Measurements from ENCODE around the gene DLEC1.
A peak's percentile ranks its signal among the peaks of the same experiment; 100 is the strongest.

The DLEC1 gene

DNA sequence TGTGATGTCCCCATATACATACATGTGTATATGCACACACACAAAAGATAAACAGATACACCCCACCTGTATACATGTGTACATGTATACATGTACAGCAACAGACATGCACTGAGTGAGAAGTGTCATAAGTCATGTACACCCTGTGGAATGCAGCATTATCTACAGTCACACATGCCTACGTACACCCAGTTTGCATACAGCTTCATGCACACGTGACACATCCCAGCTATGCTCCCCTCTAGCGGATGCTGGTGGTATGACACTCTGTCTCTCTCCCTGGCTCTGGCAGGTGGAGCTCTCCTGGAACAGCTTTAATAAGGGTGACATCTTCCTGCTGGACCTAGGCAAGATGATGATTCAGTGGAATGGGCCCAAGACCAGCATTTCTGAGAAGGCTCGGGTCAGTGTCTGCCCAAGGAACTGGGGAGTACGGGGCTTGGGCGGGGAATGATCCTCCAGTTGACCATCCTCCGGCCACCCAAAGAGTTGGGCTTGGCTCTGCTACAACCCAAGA lies 42.2 kb upstream of the DLEC1 start:
- Histone ChIP-seq H3K9me3 (ENCODE audit: insufficient read depth, low read depth, low read length) (no peaks in the 10 kb centered on the region), H3F3A (ENCODE audit: low read depth) (no peaks in the 10 kb centered on the region), H2AFZ (ENCODE audit: low read length) (no peak overlapping the region), H3K4me2 (ENCODE audit: low read depth, low read length, poor library complexity, severe bottlenecking) (no peak overlapping the region), H4K20me1 (ENCODE audit: insufficient read depth, low read length, poor library complexity, severe bottlenecking) (no peaks in the 10 kb centered on the region), H3K4me3 (ENCODE audit: low read length, poor library complexity, severe bottlenecking) (no peak overlapping the region), H3K9me2 (replicated peaks; ENCODE audit: low read depth, low read length) (no peaks in the 10 kb centered on the region), H3K27me3 (ENCODE audit: insufficient read depth, low read length, poor library complexity, severe bottlenecking) (no peaks in the 10 kb centered on the region), H3K4me1 (ENCODE audit: insufficient read depth, low read length, poor library complexity, severe bottlenecking) (peaks cover 21% of the 10 kb centered on the region), H3K9ac (ENCODE audit: low read depth, low read length, poor library complexity, severe bottlenecking) (no peak overlapping the region), H3K36me3 (ENCODE audit: insufficient read depth, low read length) (peaks cover 11% of the 10 kb centered on the region; the same call in 1 of the 2 replicates), H3K79me2 (ENCODE audit: insufficient read depth, low read length) (peaks cover 17% of the 10 kb centered on the region)
- TF ChIP-seq CTCF (conservative IDR thresholded peaks at IDR 0.05; ENCODE audit: low read length) (peak; percentile 88), EZH2phosphoT487 (IDR thresholded peaks at IDR 0.05; ENCODE audit: borderline replicate concordance) (no peak)

GRCh38 chr3:37997342-37997741 lies 41.7 kb upstream of the DLEC1 start:
- no peaks in the 10 kb centered on the region for H4K20me1 ChIP-seq (ENCODE audit: insufficient read depth, low read length, poor library complexity, severe bottlenecking)
- no peak overlapping the region for H3K4me3 ChIP-seq (ENCODE audit: low read length, poor library complexity, severe bottlenecking)
- H3K79me2 ChIP-seq (ENCODE audit: insufficient read depth, low read length), result peaks cover 17% of the 10 kb centered on the region
- H3K4me2 ChIP-seq (ENCODE audit: low read depth, low read length, poor library complexity, severe bottlenecking), result no peak overlapping the region
- TF ChIP-seq CTCF (conservative IDR thresholded peaks at IDR 0.05; ENCODE audit: low read length) (no peak), EZH2phosphoT487 (IDR thresholded peaks at IDR 0.05; ENCODE audit: borderline replicate concordance) (no peak)
- no peaks in the 10 kb centered on the region for H3K9me3 ChIP-seq (ENCODE audit: insufficient read depth, low read depth, low read length)
- no peaks in the 10 kb centered on the region for H3F3A ChIP-seq (ENCODE audit: low read depth)
- H3K9me2 ChIP-seq (replicated peaks; ENCODE audit: low read depth, low read length), result no peaks in the 10 kb centered on the region
- H3K36me3 ChIP-seq (ENCODE audit: insufficient read depth, low read length), result peaks cover 15% of the 10 kb centered on the region; the same call in 1 of the 2 replicates
- no peak overlapping the region for H2AFZ ChIP-seq (ENCODE audit: low read length)
- no peaks in the 10 kb centered on the region for H3K27me3 ChIP-seq (ENCODE audit: insufficient read depth, low read length, poor library complexity, severe bottlenecking)
- no peak overlapping the region for H3K9ac ChIP-seq (ENCODE audit: low read depth, low read length, poor library complexity, severe bottlenecking)
- H3K4me1 ChIP-seq (ENCODE audit: insufficient read depth, low read length, poor library complexity, severe bottlenecking), result peaks cover 21% of the 10 kb centered on the region

- Histone ChIP-seq H3K4me2 (ENCODE audit: low read depth, low read length, poor library complexity, severe bottlenecking) (no peak overlapping the region), H3K9me2 (replicated peaks; ENCODE audit: low read depth, low read length) (no peaks in the 10 kb centered on the region), H3K4me1 (ENCODE audit: insufficient read depth, low read length, poor library complexity, severe bottlenecking) (peaks cover 21% of the 10 kb centered on the region), H3F3A (ENCODE audit: low read depth) (no peaks in the 10 kb centered on the region), H3K9ac (ENCODE audit: low read depth, low read length, poor library complexity, severe bottlenecking) (no peak overlapping the region), H2AFZ (ENCODE audit: low read length) (no peak overlapping the region), H3K4me3 (ENCODE audit: low read length, poor library complexity, severe bottlenecking) (no peak overlapping the region), H3K79me2 (ENCODE audit: insufficient read depth, low read length) (peaks cover 17% of the 10 kb centered on the region), H3K9me3 (ENCODE audit: insufficient read depth, low read depth, low read length) (no peaks in the 10 kb centered on the region), H3K36me3 (ENCODE audit: insufficient read depth, low read length) (peaks cover 15% of the 10 kb centered on the region; the same call in 1 of the 2 replicates), H3K27me3 (ENCODE audit: insufficient read depth, low read length, poor library complexity, severe bottlenecking) (no peaks in the 10 kb centered on the region), H4K20me1 (ENCODE audit: insufficient read depth, low read length, poor library complexity, severe bottlenecking) (no peaks in the 10 kb centered on the region)
- TF ChIP-seq EZH2phosphoT487 (IDR thresholded peaks at IDR 0.05; ENCODE audit: borderline replicate concordance) (no peak), CTCF (conservative IDR thresholded peaks at IDR 0.05; ENCODE audit: low read length) (no peak)
Observed at GRCh38 chr3:37997791-37998370, 41.1 kb upstream of the DLEC1 start.

Measured in Loucy (cell line).